GM06990 (cell line): ENCODE measurements around the gene PDE4DIP.
"Not testable (repeated sequence)": the region's sequence is repeated elsewhere in the genome, so short reads cannot be mapped to it uniquely, and the experiment has no call there.

ENCODE experiments used
- DNase-seq: peaks from one replicate; pipeline ENCODE4 v3.0.0-alpha.2; 2011; ENCODE audit not compliant: insufficient read length; ENCODE audit errors: extremely low read depth
- H3K27me3 ChIP-seq: replicated peaks from 2 replicates; pipeline ENCODE4 v1.6.0; 2011; ENCODE audit warnings: low read length; ENCODE audit not compliant: control insufficient read depth, insufficient read depth
- H3K36me3 ChIP-seq: 2 replicates; pipeline ENCODE4 v1.5.1; 2011; ENCODE audit warnings: low read length; ENCODE audit not compliant: control insufficient read depth, insufficient read depth
- H3K4me3 ChIP-seq: replicated peaks from 2 replicates; pipeline ENCODE4 v1.5.1; 2011; ENCODE audit warnings: low read depth, mild to moderate bottlenecking, control low read depth, low read length

The PDE4DIP gene

DNA sequence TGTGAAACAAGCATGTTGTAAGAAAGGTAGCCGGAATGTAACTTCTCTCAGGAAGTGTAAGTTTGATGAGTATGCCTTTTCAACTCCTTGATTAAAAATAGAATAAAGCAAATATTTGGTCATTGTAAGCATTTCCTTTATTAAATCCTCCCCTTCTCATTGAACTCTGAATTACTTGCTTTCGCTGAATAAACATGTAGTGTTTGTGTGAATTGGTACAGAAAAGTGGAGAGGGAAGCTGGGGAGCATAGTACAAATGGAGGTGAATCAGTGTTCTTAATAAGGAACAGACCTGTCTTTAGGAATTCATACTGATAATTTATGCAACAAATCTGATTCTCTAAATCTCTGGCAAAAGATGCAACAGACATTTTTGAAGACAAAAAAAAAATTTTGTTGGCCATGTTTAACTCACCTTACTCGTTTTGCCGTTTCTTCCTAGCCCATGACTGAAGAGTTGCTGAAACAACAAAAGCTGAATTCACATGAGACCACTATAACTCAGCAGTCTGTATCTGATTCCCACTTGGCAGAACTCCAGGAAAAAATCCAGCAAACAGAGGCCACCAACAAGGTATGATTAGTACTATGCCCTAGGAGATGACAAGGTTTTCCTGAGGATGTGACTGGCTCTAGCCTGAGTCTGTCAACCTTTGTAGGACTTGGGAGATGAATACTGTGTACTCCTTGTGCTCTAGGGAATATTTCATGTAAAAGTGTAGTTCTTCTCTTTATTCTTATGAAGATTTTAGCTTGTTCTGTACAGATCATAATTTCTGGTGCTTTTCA, 116.2 kb downstream of the PDE4DIP start:
- not testable (repeated sequence) for DNase-seq, H3K27me3 ChIP-seq, H3K36me3 ChIP-seq, H3K4me3 ChIP-seq

DNA sequence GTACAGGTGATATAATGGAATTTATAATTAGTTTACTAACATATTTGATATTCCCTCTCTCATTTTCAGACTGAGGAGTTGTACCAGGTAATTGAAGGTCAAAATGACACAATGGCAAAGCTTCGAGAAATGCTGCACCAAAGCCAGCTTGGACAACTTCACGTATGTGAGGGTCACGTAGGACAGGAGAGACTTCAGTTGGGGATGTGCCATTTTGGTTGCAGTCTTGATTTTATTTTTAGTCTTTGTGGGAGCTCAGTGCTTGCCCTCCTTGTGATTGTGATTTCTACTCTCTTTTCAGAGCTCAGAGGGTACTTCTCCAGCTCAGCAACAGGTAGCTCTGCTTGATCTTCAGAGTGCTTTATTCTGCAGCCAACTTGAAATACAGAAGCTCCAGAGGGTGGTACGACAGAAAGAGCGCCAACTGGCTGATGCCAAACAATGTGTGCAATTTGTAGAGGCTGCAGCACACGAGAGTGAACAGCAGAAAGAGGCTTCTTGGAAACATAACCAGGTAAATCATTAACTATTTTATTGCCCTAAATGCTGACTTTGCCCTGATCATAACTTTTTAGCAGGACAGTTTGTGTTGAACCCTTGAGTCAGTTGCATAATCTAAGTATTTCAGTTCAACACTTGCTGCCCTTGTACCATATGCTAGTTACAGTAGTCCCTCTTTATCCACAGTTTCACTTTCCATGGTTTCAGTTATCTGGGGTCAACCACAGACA, 118.1 kb downstream of the PDE4DIP start:
- H3K36me3 ChIP-seq, H3K4me3 ChIP-seq, DNase-seq, H3K27me3 ChIP-seq: not testable (repeated sequence)

DNA sequence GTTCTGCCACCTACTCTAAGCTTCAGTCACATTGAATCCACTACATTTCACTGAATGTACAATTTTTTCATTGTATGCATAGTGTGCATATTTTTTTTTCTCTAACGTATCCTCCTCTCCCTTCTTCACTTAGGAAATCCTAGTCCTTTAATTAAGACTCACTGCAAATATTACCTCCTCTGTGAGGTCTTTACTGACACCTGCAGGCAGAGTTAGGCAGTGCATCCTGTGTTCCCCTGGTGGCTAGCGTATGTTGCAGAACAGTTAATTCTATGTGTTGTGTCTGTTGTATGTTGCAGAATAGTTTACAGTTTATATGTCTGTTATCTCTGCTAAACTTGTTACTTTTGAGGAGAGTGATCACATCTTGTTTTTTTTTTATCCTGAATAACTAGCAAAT, 121.9 kb downstream of the PDE4DIP start:
- H3K27me3 ChIP-seq, H3K36me3 ChIP-seq, H3K4me3 ChIP-seq, DNase-seq: not testable (repeated sequence)

DNA sequence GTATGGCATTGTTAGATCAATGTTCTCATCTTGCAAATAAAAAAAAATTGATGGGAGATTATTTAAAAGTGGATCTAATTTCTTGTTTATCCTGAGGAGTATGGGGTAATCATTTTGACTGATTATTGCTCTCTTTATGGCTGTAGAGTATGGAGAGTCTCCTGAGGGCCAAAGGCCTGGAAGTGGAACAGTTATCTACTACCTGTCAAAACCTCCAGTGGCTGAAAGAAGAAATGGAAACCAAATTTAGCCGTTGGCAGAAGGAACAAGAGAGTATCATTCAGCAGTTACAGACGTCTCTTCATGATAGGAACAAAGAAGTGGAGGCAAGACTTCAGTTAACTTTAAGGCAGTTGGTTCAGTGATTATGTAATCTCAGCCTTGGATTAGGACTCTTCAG, 123.4 kb downstream of the PDE4DIP start:
- not testable (repeated sequence) for H3K27me3 ChIP-seq, DNase-seq, H3K4me3 ChIP-seq, H3K36me3 ChIP-seq

DNA sequence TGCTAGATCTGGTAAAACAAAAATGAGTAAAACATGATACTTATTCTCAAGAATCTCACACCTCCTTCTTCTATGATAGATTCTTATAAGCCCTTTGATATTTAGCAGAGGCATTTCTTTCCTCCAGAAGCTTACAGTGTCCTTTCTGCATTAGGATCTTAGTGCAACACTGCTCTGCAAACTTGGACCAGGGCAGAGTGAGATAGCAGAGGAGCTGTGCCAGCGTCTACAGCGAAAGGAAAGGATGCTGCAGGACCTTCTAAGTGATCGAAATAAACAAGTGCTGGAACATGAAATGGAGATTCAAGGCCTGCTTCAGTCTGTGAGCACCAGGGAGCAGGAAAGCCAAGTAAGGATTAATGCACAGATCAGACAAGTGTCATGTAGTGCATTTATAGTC, 124.5 kb downstream of the PDE4DIP start:
- H3K36me3 ChIP-seq, H3K27me3 ChIP-seq, DNase-seq, H3K4me3 ChIP-seq: not testable (repeated sequence)

DNA sequence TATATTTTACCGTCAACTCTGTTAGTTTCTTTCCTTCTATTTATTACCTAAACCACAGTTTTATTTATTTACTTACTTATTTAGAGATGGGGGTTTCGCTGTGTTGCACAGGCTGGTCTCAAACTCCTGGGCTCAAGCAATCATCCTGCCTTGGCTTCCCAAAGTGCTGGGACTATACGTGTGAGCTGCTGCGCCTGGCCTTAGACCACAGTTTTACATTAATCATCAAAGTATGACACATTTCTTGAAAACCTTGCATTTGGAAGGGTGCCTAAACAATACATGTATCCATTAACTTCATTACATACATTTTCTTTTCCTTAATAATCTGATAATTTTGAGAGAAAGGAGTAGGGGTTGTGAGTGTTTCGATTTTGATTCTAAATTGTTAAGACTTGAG, 124.9 kb downstream of the PDE4DIP start:
- not testable (repeated sequence) for DNase-seq, H3K27me3 ChIP-seq, H3K4me3 ChIP-seq, H3K36me3 ChIP-seq

DNA sequence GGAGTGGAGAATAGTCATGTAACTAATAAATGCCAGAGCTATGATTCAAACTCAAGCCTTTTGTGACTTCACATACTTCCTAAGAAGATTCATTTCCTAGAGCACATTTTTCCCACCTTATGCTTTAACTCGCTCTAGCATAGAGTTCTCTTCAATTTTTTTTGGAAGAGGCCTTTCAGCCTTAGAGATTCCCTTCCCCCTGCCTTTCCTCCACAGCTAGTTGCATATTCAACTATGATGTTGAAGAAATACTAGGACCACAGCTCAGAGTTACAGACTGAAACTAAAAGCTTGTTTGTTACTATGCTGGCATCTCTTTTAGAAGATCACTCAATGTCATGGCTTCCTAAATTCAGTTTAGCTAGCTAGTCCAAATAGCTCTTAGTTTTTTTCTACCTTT, 131.2 kb downstream of the PDE4DIP start:
- not testable (repeated sequence) for H3K4me3 ChIP-seq, H3K27me3 ChIP-seq, H3K36me3 ChIP-seq
- peak; percentile 12 for DNase-seq

DNA sequence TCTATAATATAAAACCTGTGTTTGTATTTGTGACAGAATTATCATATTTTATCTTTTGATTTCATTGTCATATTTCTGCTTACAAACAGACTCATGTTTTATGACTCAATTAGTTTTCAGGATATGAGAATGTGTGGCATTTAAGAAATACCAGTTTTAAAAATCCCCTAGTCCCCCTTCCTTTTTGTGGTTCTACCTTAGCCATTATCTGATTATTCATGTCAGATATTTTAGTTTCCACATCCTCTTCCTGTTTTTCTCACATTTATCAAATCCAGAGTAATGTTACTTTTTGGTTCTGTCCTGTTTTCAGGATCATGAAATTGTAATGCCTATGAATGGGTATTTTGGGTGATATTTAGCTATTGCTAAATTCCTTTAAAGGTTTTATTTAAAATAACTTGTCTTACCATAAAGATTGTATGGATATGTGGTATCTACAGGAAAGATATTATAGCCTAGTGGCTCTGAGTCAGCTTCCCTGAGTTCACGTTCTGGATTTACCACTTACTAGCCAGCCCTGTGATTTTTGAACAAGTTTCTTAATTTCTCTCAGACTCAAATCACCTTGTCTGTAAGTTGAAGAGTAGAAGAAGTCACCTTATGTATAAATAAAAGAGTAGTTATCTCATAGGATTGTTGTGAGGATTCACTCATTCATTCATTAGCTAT, 131.8 kb downstream of the PDE4DIP start:
- H3K36me3 ChIP-seq, DNase-seq, H3K4me3 ChIP-seq, H3K27me3 ChIP-seq: not testable (repeated sequence)

DNA sequence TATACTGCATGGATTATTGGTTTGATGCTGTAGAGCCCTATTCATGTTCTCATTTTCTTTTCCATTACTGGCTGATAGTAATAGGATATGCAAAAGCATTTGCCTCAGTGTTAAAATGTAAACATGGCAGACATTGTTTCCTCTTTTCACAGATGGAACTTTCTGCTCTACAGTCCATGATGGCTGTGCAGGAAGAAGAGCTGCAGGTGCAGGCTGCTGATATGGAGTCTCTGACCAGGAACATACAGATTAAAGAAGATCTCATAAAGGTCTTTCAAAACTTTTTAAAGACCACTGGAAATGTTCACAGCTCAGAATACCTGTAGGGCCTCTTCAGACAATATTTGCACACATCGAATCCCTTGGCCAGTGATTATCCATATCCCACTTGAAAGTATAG, 133.6 kb downstream of the PDE4DIP start:
- H3K36me3 ChIP-seq, DNase-seq, H3K27me3 ChIP-seq, H3K4me3 ChIP-seq: not testable (repeated sequence)

DNA sequence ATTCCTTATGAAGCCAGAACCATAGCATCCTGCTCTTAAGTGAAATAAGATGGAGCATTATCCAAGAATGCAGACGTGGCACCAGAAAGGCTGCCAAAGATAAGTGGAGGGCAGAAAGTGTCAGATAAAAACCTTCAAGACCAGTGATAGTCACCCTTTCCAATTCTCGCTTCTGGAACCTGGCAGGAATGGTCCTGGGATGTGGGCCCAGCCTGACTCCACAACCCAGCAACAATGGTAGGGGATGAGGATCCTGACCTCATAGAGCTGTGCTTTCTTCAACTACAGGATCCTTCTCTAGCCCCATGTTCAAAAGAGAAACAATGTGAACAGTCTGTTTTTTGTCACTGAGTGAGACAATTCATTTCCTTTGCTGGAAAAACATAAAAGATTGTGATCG, 145.2 kb downstream of the PDE4DIP start:
- H3K27me3 ChIP-seq, DNase-seq, H3K36me3 ChIP-seq, H3K4me3 ChIP-seq: not testable (repeated sequence)

DNA sequence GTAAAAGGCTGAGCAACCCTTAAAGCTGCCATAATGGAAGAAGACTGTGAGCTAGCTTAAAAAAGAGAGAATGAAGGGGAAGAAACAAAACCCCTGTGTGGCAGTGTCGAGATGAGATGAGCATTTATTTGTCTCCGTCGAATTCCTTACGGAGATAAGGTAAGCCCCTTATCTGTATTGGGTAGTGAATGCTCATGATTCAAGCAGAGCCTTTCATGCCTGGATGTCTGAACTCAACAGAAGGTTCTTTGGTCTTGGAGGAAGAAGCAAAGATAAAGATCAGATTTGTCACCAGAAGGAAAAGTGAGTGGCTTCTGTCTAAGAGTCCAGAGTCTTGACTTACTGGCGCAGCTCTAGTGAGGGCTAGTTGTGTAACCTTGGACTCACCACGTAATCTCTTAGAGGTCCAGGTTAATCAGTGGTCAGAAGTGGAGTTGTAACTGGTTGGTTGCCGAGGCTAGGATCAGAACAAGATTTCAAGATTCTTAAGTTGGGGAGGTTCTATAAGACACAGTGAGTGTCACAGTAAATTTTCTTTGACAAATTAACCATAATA, 146.1 kb downstream of the PDE4DIP start:
- H3K27me3 ChIP-seq, H3K4me3 ChIP-seq, H3K36me3 ChIP-seq, DNase-seq: not testable (repeated sequence)

DNA sequence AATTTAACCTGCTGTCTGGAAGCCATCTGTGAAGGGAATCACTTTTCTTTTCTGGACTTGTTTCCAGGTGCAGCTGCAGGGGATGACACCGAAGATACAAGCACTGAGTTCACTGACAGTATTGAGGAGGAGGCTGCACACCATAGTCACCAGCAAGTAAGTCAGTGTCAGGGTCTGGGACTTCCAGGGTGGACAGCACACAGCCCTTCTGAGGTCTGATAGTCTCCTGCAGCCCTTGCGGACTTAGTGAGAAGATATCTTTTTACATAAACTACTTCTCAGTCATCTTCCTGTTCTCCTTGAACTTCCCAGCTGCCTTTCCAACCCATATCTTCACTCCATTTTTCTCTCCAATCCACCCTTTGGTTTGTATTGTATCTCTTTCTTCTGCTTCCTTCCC, 147.6 kb downstream of the PDE4DIP start:
- H3K27me3 ChIP-seq, H3K4me3 ChIP-seq, DNase-seq, H3K36me3 ChIP-seq: not testable (repeated sequence)

DNA sequence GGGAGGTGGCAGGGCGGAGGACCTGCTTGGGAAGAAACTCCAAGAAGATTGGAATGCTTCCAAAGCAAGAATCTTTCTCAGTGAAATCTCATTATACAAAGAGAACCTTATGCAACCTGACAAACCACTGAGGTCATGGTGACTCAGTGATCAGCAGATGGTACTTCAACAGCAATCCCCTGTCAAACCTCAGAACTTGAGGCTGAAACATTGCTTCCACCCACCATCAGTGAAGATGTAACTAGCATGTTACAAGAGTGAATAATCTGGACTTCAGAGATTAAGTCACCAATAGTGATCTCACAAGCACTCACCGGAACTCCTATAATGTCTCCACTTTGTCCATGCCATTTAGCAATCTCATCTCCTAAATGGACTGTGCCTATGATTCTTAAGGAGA, 148.1 kb downstream of the PDE4DIP start:
- H3K36me3 ChIP-seq, H3K27me3 ChIP-seq: not testable (repeated sequence)

More for the DNA sequence above, 148.1 kb downstream of the PDE4DIP start:
- not testable (repeated sequence) for DNase-seq, H3K4me3 ChIP-seq
